D721Med (cell line): ENCODE measurements around the gene C16orf89.

Experiments
- DNase-seq: peaks from one replicate; pipeline ENCODE4 v3.0.0; 2011; ENCODE audit warnings: low spot score; ENCODE audit not compliant: insufficient read length
- FAIRE-seq: peaks from 2 replicates; lab custom pipeline; 2011; peaks lifted over from hg19 to GRCh38; lab: Jason Lieb, UNC
- CTCF ChIP-seq: IDR thresholded peaks from 2 replicates; pipeline ENCODE4 v1.5.1; 2012; ENCODE audit warnings: mild to moderate bottlenecking, control low read depth; ENCODE audit not compliant: insufficient read depth; ENCODE audit errors: missing control alignments

C16orf89 gene

GRCh38 chr16:5035909-5036227 lies 29.9 kb downstream of the C16orf89 start:
- FAIRE-seq (no peak), DNase-seq (no peak)
- no peak for TF ChIP-seq CTCF

- DNase-seq: no peak
- FAIRE-seq: no peak
- TF ChIP-seq CTCF: no peak
These were observed 31.6 kb downstream of the C16orf89 start for GRCh38 chr16:5034167-5034523.

- FAIRE-seq (no peak), DNase-seq (peak; percentile 90)
- no peak for TF ChIP-seq CTCF
These were observed 32.2 kb downstream of the C16orf89 start, which contains the start of gene NAGPA for GRCh38 chr16:5033256-5034166. TSS of gene NAGPA (minus strand) at chr16:5033935. CDS start at chr16:5033914, 21 bp downstream.

GRCh38 chr16:5032748-5033167 lies 33.0 kb downstream of the C16orf89 start:
- no peak for TF ChIP-seq CTCF
- DNase-seq (no peak), FAIRE-seq (no peak)

- TF ChIP-seq CTCF: no peak
- FAIRE-seq (no peak), DNase-seq (no peak)
These were observed 34.2 kb downstream of the C16orf89 start for GRCh38 chr16:5031601-5032000.

GRCh38 chr16:5030251-5030870 lies 35.4 kb downstream of the C16orf89 start:
- no peak for TF ChIP-seq CTCF
- FAIRE-seq (no peak), DNase-seq (no peak)
